Left lung (tissue), 10 donors: ENCODE data around the gene PLA2G15. TPM values are rescaled to one million over a fixed set of nuclear protein-coding genes. Genes with fewer than 3 reads are reported as not detected.

Source experiments
- ATAC-seq: fragments of 200-7000 bp; cut with Tn5 transposase; one replicate; pipeline ENCODE4 v1.9.1; 2020; ENCODE audit warnings: moderate library complexity
- DNase-seq, 4 donors: peaks; one replicate each; pipeline ENCODE4 v3.0.0-alpha.2; 2013 to 2020
- H3K27ac ChIP-seq, 2 donors: fragments of 200-600 bp; sonication (generic) in 1 of 2; one replicate each; pipeline versions ENCODE4 v1.5.0 to v1.8.0; 2020 to 2021
- H3K27me3 ChIP-seq, 2 donors: fragments of 200-600 bp; sonication (generic) in 1 of 2; one replicate each; pipeline versions ENCODE4 v1.5.0 to v1.8.0; 2020 to 2021
- H3K36me3 ChIP-seq, 2 donors: fragments of 200-600 bp; sonication (generic) in 1 of 2; one replicate each; pipeline versions ENCODE4 v1.5.0 to v1.8.0; 2020 to 2021
- H3K4me1 ChIP-seq, 2 donors: fragments of 200-600 bp; one replicate each; pipeline ENCODE4 v1.8.0; 2021
- H3K4me3 ChIP-seq, 2 donors: fragments of 200-600 bp; sonication (generic) in 1 of 2; one replicate each; pipeline versions ENCODE4 v1.5.0 to v1.8.0; 2020 to 2021; ENCODE audit warnings: mild to moderate bottlenecking in 1 of 2
- H3K9me3 ChIP-seq, 2 donors: fragments of 200-600 bp; sonication (generic) in 1 of 2; one replicate each; pipeline versions ENCODE4 v1.5.0 to v1.8.0; 2020 to 2021
- CTCF ChIP-seq, 2 donors: fragments of 200-600 bp; sonication (generic) in 1 of 2; IDR thresholded peaks; one replicate each; pipeline versions ENCODE4 v1.5.0 to v1.8.0; 2021; ENCODE audit warnings: antibody characterized with exemption in 2 of 2
- intact Hi-C, 2 donors: fragments of 100-400 bp; cut with DNase I; formaldehyde crosslinking; loops; one replicate each; pipeline versions ENCODE4 v1.11.2 to v1.14.2; 2022
- polyA plus RNA-seq, 6 donors: library from polyadenylated mRNA; unstranded; fragments of 120-200 nt; gene quantifications; one replicate each; pipeline ENCODE4 v1.2.1, GENCODE V29; 2013; ENCODE audit not compliant: insufficient read length in 6 of 6
- total RNA-seq, 2 donors: library from RNA; stranded (reverse); fragmentation: NEBNext Ultra II Directional; extraction: Animal tissue kit (Norgen Biotek cat#: 25700); gene quantifications; one replicate each; pipeline ENCODE4 v1.2.1, GENCODE V29; 2021
- donor health status: DM: no; HTN: yes; CAD: no.
- donor health status: DM: no; HTN: no; CAD: no.

PLA2G15 gene
- total and polyA plus RNA-seq, 8 donors, result 10.9 to 35.1 (median 12.3) TPM

- Histone ChIP-seq H3K36me3 (peaks cover 0 to 53% of the 10 kb centered on the region in 2 donors), H3K9me3 (no peaks in the 10 kb centered on the region), H3K27ac (no peak overlapping the region), H3K27me3 (no peaks in the 10 kb centered on the region), H3K4me3 (no peak overlapping the region), H3K4me1 (peaks cover 10 to 35% of the 10 kb centered on the region in 2 donors)
- no peak for ATAC-seq
- DNase-seq, result no peak
- intact Hi-C loops, result no loop called here
- TF ChIP-seq CTCF (IDR thresholded peaks at IDR 0.05), result no peak
These were observed 4.2 kb downstream of the PLA2G15 start for GRCh38 chr16:68249371-68249770.

GRCh38 chr16:68250951-68251350 is 5.8 kb downstream of the PLA2G15 start:
- Histone ChIP-seq H3K27ac (no peak overlapping the region), H3K4me3 (no peak overlapping the region), H3K9me3 (no peaks in the 10 kb centered on the region), H3K4me1 (peaks cover 5 to 27% of the 10 kb centered on the region in 2 donors), H3K36me3 (peaks cover 0 to 69% of the 10 kb centered on the region in 2 donors), H3K27me3 (no peaks in the 10 kb centered on the region)
- no peak for TF ChIP-seq CTCF (IDR thresholded peaks at IDR 0.05)
- no peak for ATAC-seq
- intact Hi-C loops, result loop anchor here (5.0 to 10.0 kb wide), 2 partner anchors 74 to 261 kb away; no protein-coding TSS in a partner anchor
- no peak for DNase-seq

DNA sequence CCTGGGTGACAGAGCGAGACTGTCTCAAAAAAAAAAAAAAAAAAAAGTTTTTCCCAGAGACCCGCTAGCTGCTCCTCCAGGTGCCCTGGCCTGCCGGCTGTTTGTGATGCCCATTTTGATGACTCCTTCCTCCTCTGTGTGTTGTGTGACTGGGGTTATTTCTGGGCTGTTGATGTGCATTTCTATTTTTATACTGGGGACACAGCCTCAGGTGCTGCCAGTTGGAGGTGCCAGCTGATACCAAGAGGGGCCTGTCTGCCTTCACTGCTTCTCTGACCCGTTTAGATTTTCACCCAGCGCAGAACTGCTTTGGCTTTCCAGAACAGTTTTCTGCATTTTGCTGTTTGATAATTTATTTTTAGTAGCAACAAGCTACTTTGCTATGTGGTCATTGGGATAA is 6.7 kb downstream of the PLA2G15 start:
- TF ChIP-seq CTCF (IDR thresholded peaks at IDR 0.05), result no peak
- no peaks in the 10 kb centered on the region for H3K27me3 ChIP-seq
- H3K9me3 ChIP-seq, result no peaks in the 10 kb centered on the region
- no peak overlapping the region for H3K4me3 ChIP-seq
- H3K27ac ChIP-seq, result no peak overlapping the region
- intact Hi-C loops, result loop anchor here (5.0 to 10.0 kb wide), 2 partner anchors 73 to 260 kb away; no protein-coding TSS in a partner anchor
- no peak for ATAC-seq
- peaks cover 0 to 18% of the 10 kb centered on the region in 2 donors for H3K4me1 ChIP-seq
- no peak for DNase-seq
- peaks cover 0 to 77% of the 10 kb centered on the region in 2 donors for H3K36me3 ChIP-seq

GRCh38 chr16:68252383-68252782 is 7.2 kb downstream of the PLA2G15 start:
- H3K4me3 ChIP-seq, result no peak overlapping the region
- H3K27ac ChIP-seq, result no peak overlapping the region
- no peak for DNase-seq
- H3K27me3 ChIP-seq, result no peaks in the 10 kb centered on the region
- TF ChIP-seq CTCF (IDR thresholded peaks at IDR 0.05), result no peak
- no peak for ATAC-seq
- H3K4me1 ChIP-seq, result peaks cover 0 to 18% of the 10 kb centered on the region in 2 donors
- H3K36me3 ChIP-seq, result peaks cover 0 to 80% of the 10 kb centered on the region in 2 donors
- no peaks in the 10 kb centered on the region for H3K9me3 ChIP-seq
- intact Hi-C loops, result loop anchor here (5.0 to 10.0 kb wide), 2 partner anchors 72 to 260 kb away; no protein-coding TSS in a partner anchor

GRCh38 chr16:68253721-68254120 is 8.5 kb downstream of the PLA2G15 start:
- no peaks in the 10 kb centered on the region for H3K9me3 ChIP-seq
- no peak for ATAC-seq
- H3K36me3 ChIP-seq, result peaks cover 0 to 85% of the 10 kb centered on the region in 2 donors
- intact Hi-C loops, result loop anchor here (5.0 to 10.0 kb wide), 2 partner anchors 71 to 259 kb away; no protein-coding TSS in a partner anchor
- no peak for DNase-seq
- no peak overlapping the region for H3K4me3 ChIP-seq
- no peak for TF ChIP-seq CTCF (IDR thresholded peaks at IDR 0.05)
- H3K4me1 ChIP-seq, result peaks cover 0 to 13% of the 10 kb centered on the region in 2 donors
- H3K27me3 ChIP-seq, result no peaks in the 10 kb centered on the region
- no peak overlapping the region for H3K27ac ChIP-seq
